MCF 10A (cell line): ENCODE measurements around the gene QPCT. TPM values are rescaled to one million over a fixed set of nuclear protein-coding genes. Genes with fewer than 3 reads are reported as not detected.

Experiments used
- BruUV-seq: library from RNA; stranded (reverse); fragments of 400-500 nt; replicated peaks from 2 replicates; lab custom pipeline; 2021; lab: Mats Ljungman, UMichigan
- CTCF ChIA-PET: fragments of 300-600 bp; sonication (Branson Sonifier 250); formaldehyde crosslinking; extraction: SDS; loops from one replicate; lab custom pipeline; 2021; ENCODE audit warnings: antibody characterized with exemption, inconsistent platforms; lab: Yijun Ruan, JAX
- POLR2A ChIA-PET: fragments of 300-600, 350-650 bp; sonication (Branson Sonifier 250); formaldehyde crosslinking; extraction: SDS; loops from one replicate; lab custom pipeline; 2020; ENCODE audit warnings: antibody characterized with exemption, inconsistent platforms; lab: Yijun Ruan, JAX
- DNase-seq: peaks from one replicate; pipeline ENCODE4 v3.0.0-alpha.2; 2018; ENCODE audit not compliant: unreplicated experiment
- H3K27ac Mint-ChIP-seq: one replicate; pipeline ENCODE4 v1.8.0; 2022; ENCODE audit warnings: mild to moderate bottlenecking, low read depth, mixed read lengths; ENCODE audit not compliant: unreplicated experiment
- H3K27me3 Mint-ChIP-seq: one replicate; pipeline ENCODE4 v1.8.0; 2022; ENCODE audit warnings: mixed read lengths; ENCODE audit not compliant: insufficient read depth, unreplicated experiment
- H3K36me3 Mint-ChIP-seq: one replicate; pipeline ENCODE4 v1.8.0; 2022; ENCODE audit warnings: mild to moderate bottlenecking, moderate library complexity, mixed read lengths; ENCODE audit not compliant: insufficient read depth, unreplicated experiment
- H3K4me1 Mint-ChIP-seq: one replicate; pipeline ENCODE4 v1.8.0; 2022; ENCODE audit warnings: mixed read lengths; ENCODE audit not compliant: insufficient read depth, unreplicated experiment
- H3K4me3 Mint-ChIP-seq: one replicate; pipeline ENCODE4 v1.8.0; 2022; ENCODE audit warnings: mild to moderate bottlenecking, moderate library complexity, mixed read lengths; ENCODE audit not compliant: unreplicated experiment
- H3K9me3 Mint-ChIP-seq: one replicate; pipeline ENCODE4 v1.8.0; 2022; ENCODE audit warnings: mixed read lengths; ENCODE audit not compliant: unreplicated experiment
- CTCF ChIP-seq: fragments of 200-600 bp; IDR thresholded peaks from one replicate; pipeline ENCODE4 v1.8.0; 2022; ENCODE audit warnings: antibody characterized with exemption, mild to moderate bottlenecking; ENCODE audit not compliant: unreplicated experiment
- intact Hi-C: fragments of 100-400 bp; cut with micrococcal nuclease; formaldehyde crosslinking; loops from 2 replicates; pipeline ENCODE4 v1.14.1; 2022
- total RNA-seq: library from RNA; stranded (reverse); gene quantifications from 2 replicates; pipeline ENCODE4 v1.2.3, GENCODE V29; 2022

QPCT gene
- total RNA-seq, 1 experiment from 2014 or later: not detected

DNA sequence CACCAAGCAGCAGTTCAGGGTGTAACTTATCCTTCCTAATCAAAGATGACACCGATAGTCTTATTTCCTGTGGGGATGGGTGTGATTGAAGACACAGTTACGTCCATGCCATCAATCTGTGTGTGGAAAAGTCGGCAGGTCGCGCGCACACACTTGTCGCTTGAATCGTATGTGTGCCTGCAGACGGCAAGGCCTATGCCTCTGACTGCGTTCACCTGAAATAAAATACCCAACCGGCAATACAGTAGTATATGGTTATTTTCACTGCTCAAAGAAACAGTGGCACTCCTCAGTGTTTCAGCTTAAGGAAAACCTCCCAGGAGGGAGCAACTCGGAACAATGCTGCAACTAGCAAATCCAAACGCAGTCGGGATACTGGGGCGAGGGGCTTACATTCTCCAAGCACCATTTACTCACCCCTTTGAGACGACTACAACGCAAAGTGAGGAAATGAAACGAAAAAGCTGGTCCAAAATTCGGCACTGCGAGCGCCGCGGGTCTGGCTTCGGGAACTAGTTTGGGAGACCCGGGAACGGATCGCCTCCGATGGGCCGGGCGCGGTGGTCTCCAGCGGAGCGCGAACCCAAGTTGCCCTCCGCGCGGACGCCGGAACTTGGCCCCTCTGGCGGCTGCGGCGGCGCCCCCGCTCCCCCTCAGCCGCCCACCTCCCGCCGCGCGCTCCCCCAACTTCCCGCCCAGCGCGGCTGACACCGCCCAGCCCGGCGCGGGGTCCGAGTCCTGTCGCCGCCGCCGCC, 20.5 kb upstream of the QPCT start:
- peak overlapping the region; percentile 88 for H3K4me3 Mint-ChIP-seq
- intact Hi-C loops: loop anchor here (5.0 kb wide), 1 partner anchor 53 kb away; no protein-coding TSS in a partner anchor
- BruUV-seq: no TSS peak
- DNase-seq: peak; percentile 49
- ChIA-PET POLR2A (interaction anchor here (0.5 to 6.4 kb wide), 31 partner anchors 12 to 1427 kb away, joined by 3 to 104 read pairs (median 4); partner anchors contain the start of genes CEBPZ, NDUFAF7, RMDN2 and SRSF7), CTCF (interaction anchor here (1.2 to 1.3 kb wide), 2 partner anchors 13 to 38 kb away, joined by 3 to 5 read pairs; no protein-coding TSS in a partner anchor)
- peaks cover 14% of the 10 kb centered on the region for H3K4me1 Mint-ChIP-seq
- H3K27me3 Mint-ChIP-seq: no peaks in the 10 kb centered on the region
- H3K36me3 Mint-ChIP-seq: peaks cover 6% of the 10 kb centered on the region
- H3K9me3 Mint-ChIP-seq: no peaks in the 10 kb centered on the region
- TF ChIP-seq CTCF: no peak
- peak overlapping the region; percentile 81 for H3K27ac Mint-ChIP-seq

GRCh38 chr2:37324536-37324785, 20.0 kb upstream of the QPCT start:
- H3K9me3 Mint-ChIP-seq: no peaks in the 10 kb centered on the region
- POLR2A ChIA-PET: interaction anchor here (0.6 to 6.4 kb wide), 22 partner anchors 13 to 1277 kb away, joined by 3 to 104 read pairs (median 4); partner anchors contain the start of genes CEBPZ, NDUFAF7 and RMDN2
- no peak for DNase-seq
- H3K4me1 Mint-ChIP-seq: peaks cover 14% of the 10 kb centered on the region
- H3K4me3 Mint-ChIP-seq: peak overlapping the region; percentile 88
- H3K27me3 Mint-ChIP-seq: no peaks in the 10 kb centered on the region
- intact Hi-C loops: loop anchor here (5.0 kb wide), 1 partner anchor 53 kb away; no protein-coding TSS in a partner anchor
- peak; percentile 9 for TF ChIP-seq CTCF
- peaks cover 5% of the 10 kb centered on the region for H3K36me3 Mint-ChIP-seq
- no peak overlapping the region for H3K27ac Mint-ChIP-seq
- CTCF ChIA-PET: interaction anchor here (1.2 to 1.3 kb wide), 2 partner anchors 13 to 38 kb away, joined by 3 to 5 read pairs; no protein-coding TSS in a partner anchor
- no TSS peak for BruUV-seq

DNA sequence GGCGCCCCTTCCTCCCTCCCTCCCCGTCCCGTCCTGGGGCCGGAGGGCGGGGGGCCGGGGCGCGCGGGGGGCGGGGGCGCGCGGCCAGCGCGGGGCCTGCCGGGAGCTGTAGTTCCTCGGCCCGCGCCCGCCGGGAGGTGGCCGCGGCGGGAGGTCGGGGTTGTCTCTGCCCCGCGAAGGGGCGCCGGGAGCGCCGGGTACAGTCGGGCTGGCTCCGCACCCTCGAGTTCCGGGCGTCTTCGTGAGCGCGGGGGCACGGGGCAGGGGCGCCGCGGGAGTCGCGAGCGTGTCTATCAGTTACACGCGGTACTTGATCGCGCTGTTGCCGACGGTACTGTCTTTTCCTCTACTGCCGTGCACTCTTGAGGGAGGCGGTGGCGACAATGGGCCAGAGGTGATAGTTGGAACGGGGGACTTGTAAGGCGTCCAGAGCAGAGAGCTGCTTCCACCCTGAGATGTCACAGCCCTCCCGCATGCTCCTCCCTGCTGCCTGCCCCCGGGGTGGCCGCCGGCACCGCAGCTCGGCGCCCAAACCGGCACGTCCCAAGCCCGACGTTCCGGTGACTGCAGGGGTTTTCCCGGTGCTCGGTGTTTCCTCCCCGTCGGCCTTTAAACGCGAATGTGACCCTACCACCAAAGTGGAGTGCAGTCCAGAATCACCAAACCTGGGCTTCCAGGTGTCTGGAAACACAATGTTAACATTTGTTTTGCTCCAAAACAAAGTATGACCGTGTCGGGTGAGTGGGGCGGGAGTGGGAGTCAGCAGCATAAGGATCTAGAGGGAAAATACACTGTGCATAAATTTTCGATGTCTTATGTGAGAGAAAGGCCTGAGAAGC, 19.4 kb upstream of the QPCT start, which contains the start of gene PRKD3:
PRKD3 (minus strand) TSS at position 48 of the 839 bp plus-strand sequence. CDS start 8,309 bp downstream, outside the sequence.
- Mint-ChIP-seq H3K36me3 (no peaks in the 10 kb centered on the region), H3K4me1 (peaks cover 14% of the 10 kb centered on the region), H3K27me3 (no peaks in the 10 kb centered on the region), H3K9me3 (no peaks in the 10 kb centered on the region), H3K4me3 (peak within 1 kb of the TSS; percentile 88), H3K27ac (peak within 1 kb of the TSS; percentile 81)
- intact Hi-C loops: loop anchor here (5.0 kb wide), 1 partner anchor 52 kb away; no protein-coding TSS in a partner anchor
- POLR2A ChIA-PET: interaction anchor here (0.5 to 6.4 kb wide), 22 partner anchors 13 to 1276 kb away, joined by 3 to 104 read pairs (median 4); partner anchors contain the start of genes CEBPZ, NDUFAF7 and RMDN2
- DNase-seq: peak; percentile 60
- BruUV-seq: no TSS peak
- CTCF ChIA-PET: interaction anchor here (1.2 kb wide), 1 partner anchor 39 kb away, joined by 3 read pairs; no protein-coding TSS in a partner anchor
- peak; percentile 3 for TF ChIP-seq CTCF
